ENCODE results near the gene KMT5C.
A peak's percentile ranks its signal among the peaks of the same experiment; 100 is the strongest.

KMT5C gene

GRCh38 chr19:55345101-55345817 lies 5.6 kb downstream of the KMT5C start:
- H3K4me3 ChIP-seq (ENCODE audit: insufficient read length, low read depth), result no peak overlapping the region
- no peaks in the 10 kb centered on the region for H3K27me3 ChIP-seq (ENCODE audit: insufficient read depth, insufficient read length)
- no peaks in the 10 kb centered on the region for H3K9me3 ChIP-seq (ENCODE audit: insufficient read depth, low read length)
- peaks cover 39% of the 10 kb centered on the region for H3K36me3 ChIP-seq (ENCODE audit: insufficient read depth, insufficient read length, low read length)
- peak overlapping the region; percentile 50 for H3K9ac ChIP-seq (ENCODE audit: insufficient read length, low read depth)
- peaks cover 36% of the 10 kb centered on the region for H3K4me1 ChIP-seq (ENCODE audit: insufficient read depth, insufficient read length)
- no peak for TF ChIP-seq YY1 (IDR thresholded peaks at IDR 0.05; ENCODE audit: insufficient read depth, insufficient read length)
- no peak for TF ChIP-seq SUZ12 (IDR thresholded peaks at IDR 0.05; ENCODE audit: extremely low read depth, insufficient read depth, insufficient read length)
- no peak for TF ChIP-seq ZNF274 (IDR thresholded peaks at IDR 0.05; ENCODE audit: low read depth, low read length)
- DNase-seq (ENCODE audit: low read depth, low spot score), result no peak

GRCh38 chr19:55345818-55346724 lies 6.4 kb downstream of the KMT5C start:
- Histone ChIP-seq H3K4me3 (ENCODE audit: insufficient read length, low read depth) (no peak overlapping the region), H3K27me3 (ENCODE audit: insufficient read depth, insufficient read length) (peaks cover under 1% of the 10 kb centered on the region), H3K9me3 (ENCODE audit: insufficient read depth, low read length) (no peaks in the 10 kb centered on the region), H3K4me1 (ENCODE audit: insufficient read depth, insufficient read length) (peaks cover 41% of the 10 kb centered on the region), H3K9ac (ENCODE audit: insufficient read length, low read depth) (peak overlapping the region; percentile 50), H3K36me3 (ENCODE audit: insufficient read depth, insufficient read length, low read length) (peaks cover 39% of the 10 kb centered on the region)
- no peak for DNase-seq (ENCODE audit: low read depth, low spot score)
- TF ChIP-seq SUZ12 (IDR thresholded peaks at IDR 0.05; ENCODE audit: extremely low read depth, insufficient read depth, insufficient read length) (no peak), YY1 (IDR thresholded peaks at IDR 0.05; ENCODE audit: insufficient read depth, insufficient read length) (no peak), ZNF274 (IDR thresholded peaks at IDR 0.05; ENCODE audit: low read depth, low read length) (no peak)

- peaks cover 36% of the 10 kb centered on the region for H3K4me1 ChIP-seq (ENCODE audit: insufficient read depth, insufficient read length)
- H3K27me3 ChIP-seq (ENCODE audit: insufficient read depth, insufficient read length), result peaks cover 8% of the 10 kb centered on the region
- no peak overlapping the region for H3K9ac ChIP-seq (ENCODE audit: insufficient read length, low read depth)
- no peak for TF ChIP-seq ZNF274 (IDR thresholded peaks at IDR 0.05; ENCODE audit: low read depth, low read length)
- TF ChIP-seq YY1 (IDR thresholded peaks at IDR 0.05; ENCODE audit: insufficient read depth, insufficient read length), result no peak
- no peak for TF ChIP-seq SUZ12 (IDR thresholded peaks at IDR 0.05; ENCODE audit: extremely low read depth, insufficient read depth, insufficient read length)
- no peak for DNase-seq (ENCODE audit: low read depth, low spot score)
- H3K9me3 ChIP-seq (ENCODE audit: insufficient read depth, low read length), result no peaks in the 10 kb centered on the region
- no peak overlapping the region for H3K4me3 ChIP-seq (ENCODE audit: insufficient read length, low read depth)
- peaks cover 37% of the 10 kb centered on the region for H3K36me3 ChIP-seq (ENCODE audit: insufficient read depth, insufficient read length, low read length)
Measured at GRCh38 chr19:55346725-55347441, 7.2 kb downstream of the KMT5C start.

GRCh38 chr19:55347442-55348009 lies 7.8 kb downstream of the KMT5C start:
- no peak for DNase-seq (ENCODE audit: low read depth, low spot score)
- H3K9me3 ChIP-seq (ENCODE audit: insufficient read depth, low read length), result no peaks in the 10 kb centered on the region
- peak overlapping the region; percentile 67 for H3K9ac ChIP-seq (ENCODE audit: insufficient read length, low read depth)
- peaks cover 32% of the 10 kb centered on the region for H3K4me1 ChIP-seq (ENCODE audit: insufficient read depth, insufficient read length)
- H3K4me3 ChIP-seq (ENCODE audit: insufficient read length, low read depth), result no peak overlapping the region
- H3K27me3 ChIP-seq (ENCODE audit: insufficient read depth, insufficient read length), result peaks cover 14% of the 10 kb centered on the region
- H3K36me3 ChIP-seq (ENCODE audit: insufficient read depth, insufficient read length, low read length), result peaks cover 30% of the 10 kb centered on the region
- TF ChIP-seq SUZ12 (IDR thresholded peaks at IDR 0.05; ENCODE audit: extremely low read depth, insufficient read depth, insufficient read length) (no peak), ZNF274 (IDR thresholded peaks at IDR 0.05; ENCODE audit: low read depth, low read length) (no peak), YY1 (IDR thresholded peaks at IDR 0.05; ENCODE audit: insufficient read depth, insufficient read length) (no peak)

- Histone ChIP-seq H3K4me3 (ENCODE audit: insufficient read length, low read depth) (peak overlapping the region; percentile 19), H3K36me3 (ENCODE audit: insufficient read depth, insufficient read length, low read length) (peaks cover 21% of the 10 kb centered on the region), H3K9ac (ENCODE audit: insufficient read length, low read depth) (peak overlapping the region; percentile 62), H3K9me3 (ENCODE audit: insufficient read depth, low read length) (no peaks in the 10 kb centered on the region), H3K4me1 (ENCODE audit: insufficient read depth, insufficient read length) (peaks cover 35% of the 10 kb centered on the region), H3K27me3 (ENCODE audit: insufficient read depth, insufficient read length) (peaks cover 24% of the 10 kb centered on the region)
- TF ChIP-seq YY1 (IDR thresholded peaks at IDR 0.05; ENCODE audit: insufficient read depth, insufficient read length), result no peak
- peak; percentile 35 for DNase-seq (ENCODE audit: low read depth, low spot score)
Measured at GRCh38 chr19:55348317-55349034, 8.8 kb downstream of the KMT5C start.

GRCh38 chr19:55350620-55351315 lies 11.1 kb downstream of the KMT5C start:
- Histone ChIP-seq H3K4me3 (ENCODE audit: insufficient read length, low read depth) (no peak overlapping the region), H3K9me3 (ENCODE audit: insufficient read depth, low read length) (no peaks in the 10 kb centered on the region), H3K9ac (ENCODE audit: insufficient read length, low read depth) (peak overlapping the region; percentile 72), H3K27me3 (ENCODE audit: insufficient read depth, insufficient read length) (peaks cover 38% of the 10 kb centered on the region), H3K36me3 (ENCODE audit: insufficient read depth, insufficient read length, low read length) (peaks cover 10% of the 10 kb centered on the region), H3K4me1 (ENCODE audit: insufficient read depth, insufficient read length) (peaks cover 26% of the 10 kb centered on the region)
- TF ChIP-seq SUZ12 (IDR thresholded peaks at IDR 0.05; ENCODE audit: extremely low read depth, insufficient read depth, insufficient read length) (no peak), YY1 (IDR thresholded peaks at IDR 0.05; ENCODE audit: insufficient read depth, insufficient read length) (no peak), ZNF274 (IDR thresholded peaks at IDR 0.05; ENCODE audit: low read depth, low read length) (no peak)
- DNase-seq (ENCODE audit: low read depth, low spot score), result no peak

All from NT2/D1 (cell line).